HUES48 (cell line): ENCODE data around the gene NPAS2.

Experiments used
- H3K27ac ChIP-seq: one replicate; pipeline ENCODE4 v1.7.0; 2013; ENCODE audit warnings: low read depth, low read length, inconsistent platforms
- H3K27me3 ChIP-seq: 2 replicates; pipeline ENCODE4 v1.6.1; 2013; ENCODE audit warnings: mild to moderate bottlenecking, low read length; ENCODE audit not compliant: control insufficient read depth, insufficient read depth
- H3K36me3 ChIP-seq: 2 replicates; pipeline ENCODE4 v1.6.1; 2013; ENCODE audit warnings: low read length; ENCODE audit not compliant: control insufficient read depth, insufficient read depth
- H3K4me1 ChIP-seq: 2 replicates; pipeline ENCODE4 v1.6.1; 2013; ENCODE audit warnings: mild to moderate bottlenecking, low read length; ENCODE audit not compliant: control insufficient read depth, insufficient read depth
- H3K4me3 ChIP-seq: 2 replicates; pipeline ENCODE4 v1.5.1; 2013; ENCODE audit warnings: mild to moderate bottlenecking, low read depth, low read length
- H3K9ac ChIP-seq: 2 replicates; pipeline ENCODE4 v1.6.1; 2013; ENCODE audit warnings: mild to moderate bottlenecking, low read depth, low read length, moderate library complexity
- H3K9me3 ChIP-seq: 2 replicates; pipeline ENCODE4 v1.6.1; 2013; ENCODE audit warnings: low read length; ENCODE audit not compliant: control insufficient read depth, insufficient read depth

NPAS2 gene

GRCh38 chr2:100976061-100976460 lies 156.1 kb downstream of the NPAS2 start:
- H3K4me3 ChIP-seq, result no peak overlapping the region
- no peak overlapping the region for H3K9ac ChIP-seq
- H3K27me3 ChIP-seq, result no peaks in the 10 kb centered on the region
- H3K27ac ChIP-seq, result no peak overlapping the region
- 0 out of 2 replicates have a peak, but pooled peaks cover under 1% of the 10 kb centered on the region for H3K4me1 ChIP-seq
- H3K9me3 ChIP-seq, result no peaks in the 10 kb centered on the region
- no peaks in the 10 kb centered on the region for H3K36me3 ChIP-seq

GRCh38 chr2:100976645-100977391 lies 156.9 kb downstream of the NPAS2 start:
- Histone ChIP-seq H3K27me3 (no peaks in the 10 kb centered on the region), H3K4me3 (no peak overlapping the region), H3K9me3 (no peaks in the 10 kb centered on the region), H3K36me3 (no peaks in the 10 kb centered on the region), H3K4me1 (0 out of 2 replicates have a peak, but pooled peaks cover 6% of the 10 kb centered on the region), H3K27ac (no peak overlapping the region), H3K9ac (no peak overlapping the region)

- Histone ChIP-seq H3K4me1 (0 out of 2 replicates have a peak, but pooled peaks cover 6% of the 10 kb centered on the region), H3K9ac (no peak overlapping the region), H3K27ac (no peak overlapping the region)
These were observed 157.6 kb downstream of the NPAS2 start for GRCh38 chr2:100977511-100977910.

GRCh38 chr2:100978582-100979191 lies 158.7 kb downstream of the NPAS2 start:
- Histone ChIP-seq H3K9ac (no peak overlapping the region), H3K9me3 (no peaks in the 10 kb centered on the region), H3K4me3 (no peak overlapping the region), H3K4me1 (0 out of 2 replicates have a peak, but pooled peaks cover 6% of the 10 kb centered on the region), H3K36me3 (no peaks in the 10 kb centered on the region), H3K27me3 (no peaks in the 10 kb centered on the region), H3K27ac (no peak overlapping the region)

More at GRCh38 chr2:100977511-100977910, 157.6 kb downstream of the NPAS2 start:
- Histone ChIP-seq H3K4me3 (no peak overlapping the region), H3K9me3 (no peaks in the 10 kb centered on the region), H3K27me3 (no peaks in the 10 kb centered on the region), H3K36me3 (no peaks in the 10 kb centered on the region)

GRCh38 chr2:100980046-100980445 lies 160.1 kb downstream of the NPAS2 start:
- 0 out of 2 replicates have a peak, but pooled peaks cover 6% of the 10 kb centered on the region for H3K4me1 ChIP-seq
- no peak overlapping the region for H3K4me3 ChIP-seq
- no peaks in the 10 kb centered on the region for H3K36me3 ChIP-seq
- no peaks in the 10 kb centered on the region for H3K27me3 ChIP-seq
- H3K27ac ChIP-seq, result no peak overlapping the region
- H3K9ac ChIP-seq, result no peak overlapping the region
- H3K9me3 ChIP-seq, result no peaks in the 10 kb centered on the region

- Histone ChIP-seq H3K36me3 (no peaks in the 10 kb centered on the region), H3K27me3 (no peaks in the 10 kb centered on the region), H3K4me3 (no peak overlapping the region), H3K9me3 (no peaks in the 10 kb centered on the region), H3K27ac (no peak overlapping the region), H3K9ac (no peak overlapping the region), H3K4me1 (0 out of 2 replicates have a peak, but pooled peaks cover 6% of the 10 kb centered on the region)
These were observed 161.1 kb downstream of the NPAS2 start for GRCh38 chr2:100981011-100981410.

GRCh38 chr2:100982431-100982861 lies 162.5 kb downstream of the NPAS2 start:
- no peaks in the 10 kb centered on the region for H3K9me3 ChIP-seq
- H3K4me3 ChIP-seq, result no peak overlapping the region
- 0 out of 2 replicates have a peak, but pooled peaks cover 6% of the 10 kb centered on the region for H3K4me1 ChIP-seq
- H3K27ac ChIP-seq, result no peak overlapping the region
- H3K9ac ChIP-seq, result no peak overlapping the region
- H3K36me3 ChIP-seq, result no peaks in the 10 kb centered on the region
- H3K27me3 ChIP-seq, result no peaks in the 10 kb centered on the region

GRCh38 chr2:100983201-100983600 lies 163.3 kb downstream of the NPAS2 start:
- Histone ChIP-seq H3K27me3 (no peaks in the 10 kb centered on the region), H3K9ac (no peak overlapping the region), H3K4me1 (0 out of 2 replicates have a peak, but pooled peaks cover 6% of the 10 kb centered on the region), H3K27ac (no peak overlapping the region), H3K4me3 (no peak overlapping the region), H3K9me3 (no peaks in the 10 kb centered on the region), H3K36me3 (no peaks in the 10 kb centered on the region)

GRCh38 chr2:100983684-100984310 lies 163.9 kb downstream of the NPAS2 start:
- H3K4me3 ChIP-seq, result no peak overlapping the region
- H3K4me1 ChIP-seq, result 0 out of 2 replicates have a peak, but pooled peaks cover 6% of the 10 kb centered on the region
- H3K27ac ChIP-seq, result no peak overlapping the region
- no peak overlapping the region for H3K9ac ChIP-seq
- no peaks in the 10 kb centered on the region for H3K27me3 ChIP-seq
- H3K9me3 ChIP-seq, result no peaks in the 10 kb centered on the region
- no peaks in the 10 kb centered on the region for H3K36me3 ChIP-seq

- Histone ChIP-seq H3K27me3 (no peaks in the 10 kb centered on the region), H3K27ac (no peak overlapping the region), H3K36me3 (no peaks in the 10 kb centered on the region), H3K4me1 (0 out of 2 replicates have a peak, but pooled peaks cover 6% of the 10 kb centered on the region), H3K4me3 (no peak overlapping the region), H3K9ac (no peak overlapping the region), H3K9me3 (no peaks in the 10 kb centered on the region)
These were observed 165.0 kb downstream of the NPAS2 start for GRCh38 chr2:100984892-100985307.

GRCh38 chr2:100986157-100986556 lies 166.2 kb downstream of the NPAS2 start:
- Histone ChIP-seq H3K4me1 (peaks cover 9% of the 10 kb centered on the region; the same call in 1 of the 2 replicates), H3K9ac (no peak overlapping the region), H3K9me3 (no peaks in the 10 kb centered on the region), H3K27ac (no peak overlapping the region), H3K4me3 (no peak overlapping the region), H3K27me3 (no peaks in the 10 kb centered on the region), H3K36me3 (no peaks in the 10 kb centered on the region)
